GM21528 (cell line): ENCODE data around the gene SLC12A4.

Experiments
- ATAC-seq: cut with Tn5 transposase; IDR thresholded peaks from one replicate; pipeline ENCODE4 v1.9.1; 2021; ENCODE audit warnings: mild to moderate bottlenecking, moderate library complexity; ENCODE audit not compliant: unreplicated experiment, low FRiP score

SLC12A4 gene

GRCh38 chr16:67965668-67966548 lies 2.5 kb downstream of the SLC12A4 start:
- ATAC-seq: no peak

- ATAC-seq: no peak
Measured at GRCh38 chr16:67964477-67965131, 3.8 kb downstream of the SLC12A4 start.

- ATAC-seq: no peak
Measured at GRCh38 chr16:67963662-67964321, 4.6 kb downstream of the SLC12A4 start.

- ATAC-seq: no peak
Measured at GRCh38 chr16:67963292-67963661, 5.2 kb downstream of the SLC12A4 start.

- ATAC-seq: no peak
Measured at GRCh38 chr16:67962135-67962534, 6.3 kb downstream of the SLC12A4 start.

GRCh38 chr16:67961551-67961957 lies 6.9 kb downstream of the SLC12A4 start:
- ATAC-seq: no peak

GRCh38 chr16:67959536-67960329 lies 8.7 kb downstream of the SLC12A4 start:
- ATAC-seq: no peak

- ATAC-seq: no peak
Measured at GRCh38 chr16:67957622-67958021, 10.8 kb downstream of the SLC12A4 start.

- ATAC-seq: no peak
Measured at GRCh38 chr16:67954421-67955196, 13.8 kb downstream of the SLC12A4 start.

GRCh38 chr16:67953641-67954375 lies 14.6 kb downstream of the SLC12A4 start:
- ATAC-seq: no peak

GRCh38 chr16:67951485-67951884 lies 17.0 kb downstream of the SLC12A4 start:
- no peak for ATAC-seq

- ATAC-seq: no peak
Measured at GRCh38 chr16:67950335-67950843, 18.0 kb downstream of the SLC12A4 start.

GRCh38 chr16:67949645-67950044 lies 18.8 kb downstream of the SLC12A4 start:
- ATAC-seq: no peak

GRCh38 chr16:67948015-67948414 lies 20.4 kb downstream of the SLC12A4 start:
- ATAC-seq: no peak

- ATAC-seq: no peak
Measured at GRCh38 chr16:67946966-67947558, 21.4 kb downstream of the SLC12A4 start.

GRCh38 chr16:67946128-67946569 lies 22.3 kb downstream of the SLC12A4 start:
- no peak for ATAC-seq

- no peak for ATAC-seq
Measured at GRCh38 chr16:67945392-67945933, 23.0 kb downstream of the SLC12A4 start.

GRCh38 chr16:67944690-67945391 lies 23.6 kb downstream of the SLC12A4 start:
- ATAC-seq: no peak
